Left lung (tissue), 10 donors: ENCODE measurements around the gene FYN. TPM values are rescaled to one million over a fixed set of nuclear protein-coding genes. Genes with fewer than 3 reads are reported as not detected.

ENCODE experiments used
- ATAC-seq: fragments of 200-7000 bp; cut with Tn5 transposase; one replicate; pipeline ENCODE4 v1.9.1; 2020; ENCODE audit warnings: moderate library complexity
- DNase-seq, 4 donors: peaks; one replicate each; pipeline ENCODE4 v3.0.0-alpha.2; 2013 to 2020
- H3K27ac ChIP-seq, 2 donors: fragments of 200-600 bp; sonication (generic) in 1 of 2; one replicate each; pipeline versions ENCODE4 v1.5.0 to v1.8.0; 2020 to 2021
- H3K27me3 ChIP-seq, 2 donors: fragments of 200-600 bp; sonication (generic) in 1 of 2; one replicate each; pipeline versions ENCODE4 v1.5.0 to v1.8.0; 2020 to 2021
- H3K36me3 ChIP-seq, 2 donors: fragments of 200-600 bp; sonication (generic) in 1 of 2; one replicate each; pipeline versions ENCODE4 v1.5.0 to v1.8.0; 2020 to 2021
- H3K4me1 ChIP-seq, 2 donors: fragments of 200-600 bp; one replicate each; pipeline ENCODE4 v1.8.0; 2021
- H3K4me3 ChIP-seq, 2 donors: fragments of 200-600 bp; sonication (generic) in 1 of 2; one replicate each; pipeline versions ENCODE4 v1.5.0 to v1.8.0; 2020 to 2021; ENCODE audit warnings: mild to moderate bottlenecking in 1 of 2
- H3K9me3 ChIP-seq, 2 donors: fragments of 200-600 bp; sonication (generic) in 1 of 2; one replicate each; pipeline versions ENCODE4 v1.5.0 to v1.8.0; 2020 to 2021
- CTCF ChIP-seq, 2 donors: fragments of 200-600 bp; sonication (generic) in 1 of 2; IDR thresholded peaks; one replicate each; pipeline versions ENCODE4 v1.5.0 to v1.8.0; 2021; ENCODE audit warnings: antibody characterized with exemption in 2 of 2
- intact Hi-C, 2 donors: fragments of 100-400 bp; cut with DNase I; formaldehyde crosslinking; loops; one replicate each; pipeline versions ENCODE4 v1.11.2 to v1.14.2; 2022
- polyA plus RNA-seq, 6 donors: library from polyadenylated mRNA; unstranded; fragments of 120-200 nt; gene quantifications; one replicate each; pipeline ENCODE4 v1.2.1, GENCODE V29; 2013; ENCODE audit not compliant: insufficient read length in 6 of 6
- total RNA-seq, 2 donors: library from RNA; stranded (reverse); fragmentation: NEBNext Ultra II Directional; extraction: Animal tissue kit (Norgen Biotek cat#: 25700); gene quantifications; one replicate each; pipeline ENCODE4 v1.2.1, GENCODE V29; 2021
- donor health status: DM: no; HTN: yes; CAD: no.
- donor health status: DM: no; HTN: no; CAD: no.

FYN gene
- total and polyA plus RNA-seq, 8 donors: 58.8 to 165 (median 144) TPM

GRCh38 chr6:111808493-111808892, 64.8 kb downstream of the FYN start:
- DNase-seq (no peak), ATAC-seq (no peak)
- H3K36me3 ChIP-seq: no peaks in the 10 kb centered on the region
- H3K27ac ChIP-seq: no peak overlapping the region
- intact Hi-C loops: no loop called here
- no peak for TF ChIP-seq CTCF (IDR thresholded peaks at IDR 0.05)
- no peaks in the 10 kb centered on the region for H3K27me3 ChIP-seq
- H3K4me3 ChIP-seq: no peak overlapping the region
- H3K9me3 ChIP-seq: no peaks in the 10 kb centered on the region
- peaks cover 13 to 32% of the 10 kb centered on the region in 2 donors for H3K4me1 ChIP-seq

GRCh38 chr6:111806561-111807497, 66.4 kb downstream of the FYN start:
- ATAC-seq: no peak

GRCh38 chr6:111806165-111806547, 67.1 kb downstream of the FYN start:
- no peaks in the 10 kb centered on the region for H3K27me3 ChIP-seq
- H3K9me3 ChIP-seq: no peaks in the 10 kb centered on the region
- H3K4me1 ChIP-seq: peaks cover 13 to 41% of the 10 kb centered on the region in 2 donors
- no peak overlapping the region for H3K4me3 ChIP-seq
- no peak for DNase-seq
- no peak for ATAC-seq
- intact Hi-C loops: no loop called here
- H3K27ac ChIP-seq: peak overlapping the region in 1 of 2 donors; percentile 34
- TF ChIP-seq CTCF (IDR thresholded peaks at IDR 0.05): no peak
- no peaks in the 10 kb centered on the region for H3K36me3 ChIP-seq

More at GRCh38 chr6:111806561-111807497, 66.4 kb downstream of the FYN start:
- DNase-seq: no peak
- no peaks in the 10 kb centered on the region for H3K9me3 ChIP-seq
- H3K36me3 ChIP-seq: no peaks in the 10 kb centered on the region
- H3K27ac ChIP-seq: peak overlapping the region in 1 of 2 donors; percentile 34
- no peak overlapping the region for H3K4me3 ChIP-seq
- intact Hi-C loops: no loop called here
- TF ChIP-seq CTCF (IDR thresholded peaks at IDR 0.05): no peak
- peaks cover 13 to 41% of the 10 kb centered on the region in 2 donors for H3K4me1 ChIP-seq
- H3K27me3 ChIP-seq: no peaks in the 10 kb centered on the region

- DNase-seq (no peak), ATAC-seq (peak; percentile 46)
- no peaks in the 10 kb centered on the region for H3K9me3 ChIP-seq
- no peaks in the 10 kb centered on the region for H3K36me3 ChIP-seq
- peaks cover 13 to 41% of the 10 kb centered on the region in 2 donors for H3K4me1 ChIP-seq
- H3K27ac ChIP-seq: peak overlapping the region; percentile 34 to 54
- no peak for TF ChIP-seq CTCF (IDR thresholded peaks at IDR 0.05)
- H3K27me3 ChIP-seq: no peaks in the 10 kb centered on the region
- no peak overlapping the region for H3K4me3 ChIP-seq
- intact Hi-C loops: no loop called here
Observed at GRCh38 chr6:111805511-111806164, 67.6 kb downstream of the FYN start.

GRCh38 chr6:111804627-111805235, 68.5 kb downstream of the FYN start:
- ATAC-seq: peak; percentile 72
- H3K27ac ChIP-seq: peak overlapping the region; percentile 14 to 54
- H3K9me3 ChIP-seq: no peaks in the 10 kb centered on the region
- H3K4me3 ChIP-seq: no peak overlapping the region
- no peak for TF ChIP-seq CTCF (IDR thresholded peaks at IDR 0.05)
- H3K4me1 ChIP-seq: peaks cover 13 to 41% of the 10 kb centered on the region in 2 donors
- H3K36me3 ChIP-seq: no peaks in the 10 kb centered on the region
- DNase-seq: no peak
- intact Hi-C loops: no loop called here
- no peaks in the 10 kb centered on the region for H3K27me3 ChIP-seq
